Glutamatergic neuron (in vitro differentiated cells): ENCODE measurements around the gene PTPRG. TPM values are rescaled to one million over a fixed set of nuclear protein-coding genes. Genes with fewer than 3 reads are reported as not detected.

Source experiments
- DNase-seq: peaks from one replicate; pipeline ENCODE4 v3.0.0; 2022
- H3K27ac Mint-ChIP-seq: one replicate; pipeline ENCODE4 v1.8.0; 2020; ENCODE audit warnings: mild to moderate bottlenecking, mixed read lengths, inconsistent platforms; ENCODE audit not compliant: unreplicated experiment
- H3K27me3 Mint-ChIP-seq: one replicate; pipeline ENCODE4 v1.8.0; 2020; ENCODE audit warnings: mild to moderate bottlenecking, moderate library complexity, mixed read lengths, inconsistent platforms; ENCODE audit not compliant: unreplicated experiment
- H3K36me3 Mint-ChIP-seq: one replicate; pipeline ENCODE4 v1.8.0; 2020; ENCODE audit warnings: mild to moderate bottlenecking, mixed read lengths, inconsistent platforms; ENCODE audit not compliant: unreplicated experiment
- H3K4me1 Mint-ChIP-seq: one replicate; pipeline ENCODE4 v1.8.0; 2020; ENCODE audit warnings: mild to moderate bottlenecking, low read depth, mixed read lengths, inconsistent platforms; ENCODE audit not compliant: unreplicated experiment
- H3K4me3 Mint-ChIP-seq: one replicate; pipeline ENCODE4 v1.8.0; 2020; ENCODE audit warnings: mild to moderate bottlenecking, mixed read lengths, inconsistent platforms; ENCODE audit not compliant: unreplicated experiment
- H3K9me3 Mint-ChIP-seq: one replicate; pipeline ENCODE4 v1.8.0; 2020; ENCODE audit warnings: mild to moderate bottlenecking, moderate library complexity, mixed read lengths, inconsistent platforms; ENCODE audit not compliant: unreplicated experiment
- CTCF ChIP-seq: fragments of 200-600 bp; sonication (generic); IDR thresholded peaks from one replicate; pipeline ENCODE4 v1.5.0; 2021; ENCODE audit not compliant: partially characterized antibody, unreplicated experiment
- total RNA-seq: library from RNA; stranded (reverse); fragmentation: NEBNext Ultra II Directional; extraction: Animal tissue kit (Norgen Biotek cat#: 25700); gene quantifications from one replicate; pipeline ENCODE4 v1.2.1, GENCODE V29; 2021; ENCODE audit not compliant: unreplicated experiment

Gene PTPRG
- total RNA-seq, 1 donor from 2014 or later = 52.1 TPM

DNA sequence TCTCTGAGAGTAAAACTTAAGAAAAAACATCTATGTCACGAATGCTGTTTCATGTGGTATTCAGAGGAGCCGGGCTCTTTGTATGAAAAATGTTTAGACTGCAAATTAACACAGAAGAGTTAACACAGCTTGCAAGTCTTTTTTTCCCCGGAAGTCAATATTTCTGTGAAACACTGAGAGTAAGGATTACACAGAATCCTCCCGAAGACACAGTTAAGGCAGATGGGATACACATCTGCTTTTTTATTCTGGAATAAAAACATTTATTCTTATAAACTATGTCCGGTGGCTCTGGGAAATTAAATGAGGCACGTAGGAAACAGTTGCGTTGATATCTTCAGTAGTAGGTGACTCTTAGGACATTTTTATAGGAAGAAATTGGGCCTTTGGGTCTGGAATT is 180.6 kb downstream of the PTPRG start:
- peaks cover 30% of the 10 kb centered on the region for H3K4me1 Mint-ChIP-seq
- H3K36me3 Mint-ChIP-seq = no peaks in the 10 kb centered on the region
- no peak for DNase-seq
- H3K9me3 Mint-ChIP-seq = peaks cover 3% of the 10 kb centered on the region
- no peaks in the 10 kb centered on the region for H3K27me3 Mint-ChIP-seq
- no peak for TF ChIP-seq CTCF
- no peak overlapping the region for H3K4me3 Mint-ChIP-seq
- no peak overlapping the region for H3K27ac Mint-ChIP-seq

DNA sequence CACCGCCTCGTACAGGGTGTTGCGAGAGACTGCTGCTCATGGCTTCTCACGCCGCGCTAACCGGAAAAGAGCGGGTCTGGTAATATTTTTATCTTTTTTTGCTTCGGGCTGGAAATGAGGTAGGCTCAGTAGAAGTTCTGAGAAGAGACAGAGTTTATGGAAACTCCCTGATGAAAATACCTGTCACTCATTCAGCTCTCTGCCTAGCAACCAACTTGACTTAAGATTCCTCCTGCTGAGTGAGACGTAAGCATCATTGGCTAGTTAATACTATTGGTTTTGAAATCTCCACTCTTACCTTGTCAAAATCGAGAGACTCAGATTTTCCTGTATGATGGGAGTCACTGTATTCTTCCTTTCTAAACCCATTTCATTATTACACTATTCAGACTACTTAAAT is 181.7 kb downstream of the PTPRG start:
- no peak for TF ChIP-seq CTCF
- H3K27me3 Mint-ChIP-seq = no peaks in the 10 kb centered on the region
- no peak for DNase-seq
- peaks cover 28% of the 10 kb centered on the region for H3K4me1 Mint-ChIP-seq
- no peaks in the 10 kb centered on the region for H3K36me3 Mint-ChIP-seq
- peaks cover 3% of the 10 kb centered on the region for H3K9me3 Mint-ChIP-seq
- H3K27ac Mint-ChIP-seq = no peak overlapping the region
- no peak overlapping the region for H3K4me3 Mint-ChIP-seq

DNA sequence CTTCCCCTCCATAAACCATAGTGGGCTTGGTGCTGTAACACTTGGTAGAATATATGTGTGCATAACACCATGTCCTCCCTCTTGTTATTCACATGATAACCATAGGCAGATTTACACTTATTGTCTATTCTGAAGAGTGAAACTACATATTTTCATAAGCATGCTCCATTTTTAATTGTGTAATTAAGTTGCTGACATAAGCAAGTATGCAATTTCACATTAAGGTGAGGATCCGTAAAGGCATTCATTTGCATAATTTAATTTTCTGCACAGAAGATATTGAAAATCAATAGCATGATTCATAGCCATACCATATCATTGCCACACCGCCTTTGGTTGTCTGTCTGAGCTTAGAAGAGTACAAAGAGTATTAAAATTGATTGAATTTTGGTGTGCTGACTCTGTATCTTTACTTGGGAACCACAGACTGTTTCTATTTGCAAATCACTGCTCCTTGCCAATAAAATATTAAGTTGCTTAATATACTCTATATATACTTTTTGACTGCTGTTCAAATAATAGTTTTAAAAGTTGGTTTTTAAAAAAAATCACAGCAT is 182.4 kb downstream of the PTPRG start:
- H3K9me3 Mint-ChIP-seq = peaks cover 3% of the 10 kb centered on the region
- H3K4me3 Mint-ChIP-seq = no peak overlapping the region
- TF ChIP-seq CTCF = no peak
- H3K27ac Mint-ChIP-seq = no peak overlapping the region
- H3K4me1 Mint-ChIP-seq = peaks cover 28% of the 10 kb centered on the region
- DNase-seq = no peak
- H3K27me3 Mint-ChIP-seq = no peaks in the 10 kb centered on the region
- no peaks in the 10 kb centered on the region for H3K36me3 Mint-ChIP-seq

- Mint-ChIP-seq H3K27ac (no peak overlapping the region), H3K27me3 (no peaks in the 10 kb centered on the region), H3K4me1 (peaks cover 5% of the 10 kb centered on the region), H3K9me3 (peaks cover 3% of the 10 kb centered on the region), H3K4me3 (no peak overlapping the region), H3K36me3 (no peaks in the 10 kb centered on the region)
- TF ChIP-seq CTCF = no peak
- no peak for DNase-seq
Measured at GRCh38 chr3:61748288-61748687, 186.9 kb downstream of the PTPRG start.

- no peak for DNase-seq
- Mint-ChIP-seq H3K4me3 (no peak overlapping the region), H3K4me1 (peaks cover 3% of the 10 kb centered on the region), H3K27me3 (peaks cover 1% of the 10 kb centered on the region), H3K27ac (peak overlapping the region; percentile 16), H3K9me3 (no peaks in the 10 kb centered on the region), H3K36me3 (no peaks in the 10 kb centered on the region)
- TF ChIP-seq CTCF = no peak
Measured at GRCh38 chr3:61750766-61751165, 189.4 kb downstream of the PTPRG start.
